Lung microvascular endothelial cell (primary cell): ENCODE results near the gene SLC6A9. TPM values are rescaled to one million over a fixed set of nuclear protein-coding genes. Genes with fewer than 3 reads are reported as not detected.

ENCODE experiments used
- DNase-seq, 2 donors: peaks; one replicate each; pipeline versions ENCODE4 v3.0.0 to v3.0.0-alpha.2; 2010; ENCODE audit warnings: low read depth in 2 of 2
- total RNA-seq: library from RNA; depleted of rRNA; stranded (reverse); fragments of >200 nt; gene quantifications from 2 replicates; pipeline ENCODE4 v1.2.1, GENCODE V29; 2014

The SLC6A9 gene
- total RNA-seq, 1 donor from 2014 or later = 0.40 TPM

DNA sequence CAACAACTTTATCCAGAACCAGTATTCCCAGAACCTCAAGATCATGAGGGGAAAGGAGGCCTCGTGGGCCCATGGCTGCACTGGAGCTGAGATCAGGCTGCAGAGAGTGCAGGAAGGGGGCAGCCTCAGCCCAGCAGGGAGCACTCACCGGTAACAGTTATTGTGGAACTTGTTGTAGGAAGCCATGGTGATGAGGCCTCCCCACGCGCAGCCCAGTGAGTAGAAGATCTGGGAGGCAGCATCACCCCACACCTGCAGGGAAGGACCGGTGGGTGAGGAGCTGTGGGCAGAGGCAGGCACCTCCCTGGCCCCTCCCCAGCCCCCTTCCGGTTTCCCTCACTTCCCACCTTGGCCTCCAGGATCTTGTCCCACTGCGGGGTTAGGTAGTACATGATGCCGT, 29.1 kb downstream of the SLC6A9 start:
- DNase-seq = no peak

DNA sequence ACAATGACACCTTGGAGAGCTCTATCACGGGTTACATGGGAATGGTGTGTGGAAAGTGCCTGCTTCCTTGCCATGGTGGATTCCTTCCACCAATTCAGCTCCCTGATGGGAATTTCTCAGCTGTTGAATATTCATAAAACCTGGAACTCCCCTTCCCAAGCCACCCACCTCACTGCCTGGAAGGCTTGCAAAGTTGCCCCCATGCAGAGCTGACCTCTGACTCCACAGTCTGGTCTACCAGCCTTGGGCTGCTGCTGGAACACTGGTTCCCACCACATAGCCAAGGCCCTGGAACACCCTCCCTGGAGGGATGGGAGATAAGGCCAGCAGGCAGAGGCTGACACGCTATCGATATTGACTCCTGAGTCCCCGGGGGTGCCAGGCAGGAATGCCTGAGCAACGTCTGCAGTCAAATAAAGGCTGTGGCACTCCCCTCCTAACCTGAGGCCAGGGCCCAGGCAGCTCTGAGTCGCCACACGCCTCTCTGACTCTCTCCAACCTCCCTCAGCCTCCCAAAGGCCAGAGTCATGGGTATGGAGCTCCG, 31.1 kb downstream of the SLC6A9 start:
- DNase-seq = no peak

DNA sequence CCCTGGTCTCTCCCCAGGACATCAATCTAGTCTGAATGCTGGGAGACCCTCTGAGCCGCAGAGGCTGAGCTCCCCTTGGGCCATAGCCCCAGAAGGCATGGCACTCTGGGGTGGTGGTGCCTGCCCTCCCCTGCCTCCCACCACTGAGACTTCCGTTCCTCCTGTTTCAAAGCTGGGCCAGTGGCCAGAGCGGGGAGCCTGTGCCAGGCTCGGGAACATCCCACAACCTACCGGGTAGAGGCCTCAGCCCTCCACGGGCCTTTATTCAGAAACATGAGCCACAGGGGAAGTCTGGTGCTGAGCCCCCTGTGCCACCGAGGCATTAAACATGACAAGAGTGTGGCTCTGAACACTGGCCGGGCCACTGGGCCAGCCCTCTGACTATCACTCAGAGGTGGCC, 31.8 kb downstream of the SLC6A9 start:
- no peak for DNase-seq

DNA sequence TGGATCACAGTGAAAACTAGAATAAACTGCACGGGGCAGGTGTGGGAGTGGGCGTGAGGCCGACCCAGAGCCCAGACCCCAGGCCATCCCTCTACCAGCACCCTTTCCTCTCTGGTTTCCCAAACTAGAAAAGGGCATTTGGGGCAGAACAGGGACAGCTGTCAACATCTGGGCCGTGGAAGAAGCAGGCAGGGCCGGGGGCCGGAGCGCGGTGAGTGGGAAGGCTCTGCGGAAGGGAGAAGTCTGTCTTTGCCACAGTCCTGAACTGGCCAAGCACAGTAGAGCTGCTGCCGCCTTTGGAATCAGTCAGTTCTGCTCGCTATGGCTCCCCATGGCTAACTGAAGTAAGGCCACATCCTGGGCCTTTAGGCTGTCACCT, 33.3 kb downstream of the SLC6A9 start:
- DNase-seq = no peak

DNA sequence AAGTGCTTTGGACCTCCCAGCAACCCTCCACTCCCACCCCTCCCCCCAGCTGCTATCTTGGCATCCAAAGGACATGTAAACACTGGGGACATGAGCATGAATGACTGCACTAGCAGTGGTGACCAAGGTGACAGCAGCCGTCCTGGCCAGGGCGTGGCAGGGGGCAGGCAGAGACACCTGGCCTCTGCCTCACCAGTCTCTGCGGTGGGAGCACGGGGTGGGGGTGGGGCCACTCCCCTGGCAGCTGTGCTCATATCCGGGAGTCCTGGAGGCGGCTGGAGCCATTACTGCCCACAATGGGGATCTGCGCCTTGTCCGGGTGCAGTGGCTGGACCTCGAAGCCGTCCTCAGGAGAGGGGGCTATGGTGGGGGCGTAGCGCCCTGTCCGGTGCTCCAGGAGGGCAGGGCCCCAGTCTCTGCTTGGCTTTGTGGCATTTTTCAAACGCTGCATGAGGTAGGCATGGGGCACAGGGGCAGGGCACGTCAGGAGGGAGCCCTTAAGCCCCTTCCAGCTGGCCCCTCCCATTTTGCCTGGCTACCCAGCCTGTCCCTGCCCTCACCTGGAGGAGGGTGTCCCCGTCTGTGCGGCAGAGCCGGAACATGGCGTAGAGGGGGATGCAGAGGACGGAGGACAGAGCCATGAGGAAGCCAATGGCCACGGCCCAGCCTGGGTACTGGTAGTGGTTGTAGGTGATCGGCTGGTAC, 33.8 kb downstream of the SLC6A9 start:
- DNase-seq = no peak

DNA sequence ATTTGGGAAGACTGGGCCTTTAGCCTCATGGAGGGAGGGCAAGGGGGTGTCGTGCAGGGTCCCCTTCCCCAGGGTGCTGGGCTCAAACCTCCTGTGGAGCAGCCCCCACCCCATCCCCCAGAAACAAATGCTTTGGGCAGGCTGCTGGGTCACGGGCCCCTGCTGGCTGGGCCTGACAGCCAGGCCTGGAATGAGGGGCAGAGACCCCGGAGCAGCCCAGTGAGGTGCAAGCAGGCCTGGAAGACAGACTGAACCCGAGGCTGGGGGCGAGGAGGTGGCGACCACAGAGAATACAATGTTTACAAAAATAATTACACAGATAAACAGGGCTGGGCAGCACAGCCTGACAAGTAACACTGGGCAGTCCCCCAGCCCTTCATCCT, 34.5 kb downstream of the SLC6A9 start:
- DNase-seq = no peak

DNA sequence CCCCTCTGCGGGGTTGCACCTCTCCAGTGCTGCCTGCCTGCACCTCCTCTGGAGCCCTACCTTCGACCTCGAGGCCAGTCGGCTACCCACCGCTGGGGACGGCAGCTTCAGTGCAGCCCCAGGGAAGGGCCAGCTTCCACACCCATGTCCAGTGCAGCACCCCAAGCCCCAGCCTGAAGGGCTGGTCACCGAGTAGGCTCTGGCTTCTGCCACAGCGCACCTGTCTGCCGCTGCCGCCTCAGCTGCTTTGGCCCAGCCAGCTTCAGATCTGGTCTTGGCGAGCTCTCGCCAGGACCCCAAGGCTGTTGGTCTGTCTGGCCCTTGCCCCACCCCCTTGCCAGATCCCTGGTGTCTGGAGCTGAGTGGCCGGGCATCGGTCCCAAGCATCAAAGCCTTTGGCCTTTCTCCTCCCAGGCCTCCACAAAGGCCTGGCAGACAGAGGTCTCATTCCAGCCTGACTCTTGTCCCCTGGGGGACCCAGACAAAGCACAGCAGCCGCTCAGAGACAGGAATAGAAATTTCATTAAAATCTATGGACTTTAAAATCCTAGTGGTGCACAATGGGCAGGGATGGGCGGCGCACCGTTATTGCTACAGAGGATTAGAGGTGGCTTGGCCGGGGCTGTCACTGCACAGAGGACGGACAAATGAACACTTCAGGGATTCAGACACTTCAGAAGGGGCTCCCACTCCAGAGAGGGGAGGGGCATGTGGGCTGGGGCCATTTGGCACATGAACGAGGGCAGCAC, 35.1 kb downstream of the SLC6A9 start:
- DNase-seq = no peak

DNA sequence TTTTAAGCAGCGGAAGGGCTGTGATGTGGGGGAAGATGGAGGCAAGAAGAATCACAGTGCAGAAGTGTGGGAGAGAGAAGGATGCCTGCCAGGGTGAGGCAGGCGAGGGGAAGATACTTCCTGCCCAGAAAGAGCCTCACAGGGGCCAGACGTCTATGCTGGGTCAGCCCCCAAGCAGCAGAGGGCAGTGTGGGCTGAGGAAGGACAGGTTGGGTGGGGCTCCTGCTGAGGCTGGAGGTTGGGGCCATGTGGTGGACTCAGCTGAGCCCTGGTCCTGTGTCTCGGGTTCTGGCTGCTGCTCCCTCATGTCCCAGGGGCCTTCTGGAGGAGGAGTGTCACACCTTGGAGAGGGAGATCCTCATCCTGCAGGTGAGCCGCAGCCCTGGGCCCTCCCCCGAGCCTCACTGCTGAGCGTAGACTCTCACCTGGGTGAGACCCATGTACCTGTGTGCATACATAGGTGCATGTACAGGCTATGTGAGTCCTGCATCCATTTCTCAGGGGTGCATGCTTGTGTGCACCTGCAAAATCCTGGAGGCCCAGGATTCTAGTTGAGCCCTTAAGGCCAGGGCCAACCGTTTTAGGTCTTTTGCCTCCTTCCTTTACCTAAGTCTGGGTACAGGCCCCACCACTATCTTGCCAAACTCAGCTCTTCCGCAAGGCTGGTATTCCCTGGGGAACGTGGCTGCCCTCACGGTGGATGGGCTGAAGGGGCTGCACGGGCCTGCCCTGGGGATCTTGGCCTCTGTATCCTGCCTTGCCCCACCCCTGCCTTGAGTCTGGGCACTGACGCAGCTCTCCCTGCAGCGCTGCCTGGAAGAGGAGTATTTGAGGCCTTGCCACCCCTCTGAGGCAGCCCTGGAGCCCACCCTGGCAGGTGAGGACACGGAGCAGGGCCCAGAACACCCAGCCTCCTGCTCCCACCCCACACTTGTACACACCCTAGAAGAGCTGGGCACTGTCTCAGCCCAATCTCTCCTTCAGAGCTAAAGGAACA, 36.2 kb downstream of the SLC6A9 start:
- no peak for DNase-seq

DNA sequence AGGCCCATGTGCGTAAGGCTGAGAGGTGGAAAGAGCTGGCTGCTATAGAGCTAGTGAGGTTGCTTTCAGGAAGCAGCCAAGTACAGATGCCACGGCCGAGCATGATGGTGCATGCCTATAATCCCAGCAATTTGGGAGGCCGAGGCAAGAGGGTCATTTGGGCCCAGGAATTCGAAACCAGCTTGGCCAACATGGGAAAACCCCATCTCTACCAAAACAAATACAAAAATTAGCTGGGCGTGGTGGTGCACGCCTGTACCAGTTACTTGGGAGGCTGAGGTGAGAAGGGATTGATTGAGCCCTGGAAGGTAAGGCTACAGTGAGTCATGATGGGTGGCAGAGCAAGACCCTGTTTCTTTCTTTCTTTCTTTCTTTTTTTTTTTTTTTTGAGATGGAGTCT, 37.2 kb downstream of the SLC6A9 start:
- DNase-seq = no peak

DNA sequence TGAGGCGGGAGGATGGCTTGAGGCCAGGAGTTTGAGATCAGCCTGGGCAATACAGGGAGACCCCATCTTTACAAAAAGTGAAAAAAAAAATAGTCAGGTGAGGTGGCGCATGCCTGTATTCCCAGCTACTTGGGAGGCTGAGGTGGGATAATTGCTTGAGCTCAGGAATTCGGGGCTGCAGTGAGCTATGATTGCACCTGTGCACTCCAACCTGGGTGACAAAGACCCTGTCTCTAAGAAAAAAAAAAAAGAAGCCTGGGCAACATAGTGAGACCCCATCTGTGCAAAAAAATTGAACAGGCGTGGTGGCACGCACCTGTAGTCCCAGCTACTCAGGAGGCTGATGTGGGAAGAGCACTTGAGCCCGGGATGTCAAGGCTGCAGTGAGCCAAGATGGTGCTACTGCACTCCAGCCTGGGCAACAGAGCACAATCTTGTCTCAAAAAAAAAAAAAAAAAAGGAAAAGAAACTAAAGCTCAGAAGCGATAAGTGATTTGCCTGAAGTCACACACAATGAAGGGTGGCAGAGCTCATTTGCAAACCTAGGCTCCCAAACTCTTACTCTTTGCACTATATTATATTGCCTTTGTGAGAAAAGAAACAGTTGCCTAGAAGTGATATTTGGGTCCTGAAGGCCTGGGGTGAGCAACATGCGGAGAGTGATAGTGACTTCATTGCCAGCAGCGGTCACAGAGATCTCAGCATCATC, 37.9 kb downstream of the SLC6A9 start:
- no peak for DNase-seq

DNA sequence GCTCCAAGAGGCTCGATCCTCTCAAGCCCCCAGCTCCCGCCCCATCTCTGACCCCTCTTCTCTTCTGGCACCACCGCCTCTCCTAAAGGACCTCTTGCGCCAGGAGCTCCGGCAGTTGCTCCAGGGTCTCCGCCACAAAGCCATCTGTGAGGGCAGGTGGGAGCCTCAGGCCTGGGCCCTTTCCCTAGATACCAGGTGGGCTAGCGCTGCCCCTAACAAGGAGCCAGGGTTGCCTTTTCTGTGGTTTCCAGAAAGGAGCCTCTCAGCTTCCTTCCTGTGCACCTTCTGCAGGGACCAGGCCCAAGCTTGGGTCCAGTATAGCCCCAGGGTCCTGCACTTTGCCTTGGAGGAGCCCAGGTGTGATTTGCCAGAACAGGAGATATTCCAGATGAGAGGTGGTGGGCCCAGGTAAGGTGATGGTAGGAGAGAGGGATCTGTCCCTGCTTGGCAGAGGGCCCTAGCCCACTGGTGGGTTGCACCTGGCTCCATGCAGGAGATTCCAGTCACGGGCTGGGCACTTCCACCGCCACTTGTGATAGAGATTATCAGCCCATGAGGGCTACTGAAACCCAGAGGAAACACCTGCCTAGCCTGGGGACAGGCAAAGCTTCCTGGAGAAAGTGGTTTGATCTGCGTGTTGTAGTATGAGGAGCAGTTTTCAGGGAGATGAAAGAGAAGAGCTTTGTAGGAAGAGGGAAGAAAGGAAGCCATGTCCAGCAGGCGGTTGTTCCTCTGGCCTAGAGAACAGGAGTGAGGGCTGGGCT, 38.8 kb downstream of the SLC6A9 start:
- DNase-seq = no peak

DNA sequence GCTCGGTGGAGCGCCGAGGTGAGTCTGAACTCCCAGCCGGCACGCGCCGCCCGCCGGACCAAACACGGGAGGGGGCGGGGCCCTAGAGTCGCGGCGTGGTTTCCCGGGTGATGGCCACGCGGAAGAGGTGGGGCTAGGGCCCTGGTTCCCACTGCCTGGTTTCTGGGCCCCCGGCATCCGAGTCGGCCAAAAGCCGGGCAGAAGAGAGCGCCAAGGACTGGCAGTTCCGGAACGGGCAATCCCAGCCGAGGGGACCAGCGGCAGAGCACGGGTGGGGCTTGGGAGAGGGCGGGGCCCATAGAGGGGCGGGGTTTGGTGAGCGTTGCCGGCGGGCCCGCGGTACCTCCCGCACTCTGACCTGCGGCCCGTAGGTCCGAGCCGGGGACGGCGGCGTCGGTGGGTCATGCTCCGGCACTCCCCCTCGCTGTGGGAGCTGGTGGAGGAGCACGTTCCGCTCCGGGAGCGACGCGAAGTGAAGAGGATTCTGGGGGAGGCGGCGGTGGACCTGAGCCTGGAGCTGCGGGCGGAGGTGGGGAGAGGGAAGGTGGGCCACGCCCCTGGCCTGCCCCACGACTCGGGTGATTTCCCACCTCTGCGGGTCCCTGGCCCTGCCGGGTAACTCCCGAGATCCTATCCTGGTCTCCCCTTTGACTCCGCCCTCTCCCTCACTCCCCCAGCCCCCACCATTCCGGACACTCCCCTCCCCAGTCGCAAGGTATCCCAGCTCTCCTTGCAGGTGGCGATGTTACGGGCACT, 39.6 kb downstream of the SLC6A9 start, which contains the start of gene CCDC24:
CCDC24 (plus strand) TSS at position 124 of the 756 bp plus-strand sequence; CDS start at position 404, 280 bp downstream.
- peak; percentile 47 to 52 for DNase-seq

DNA sequence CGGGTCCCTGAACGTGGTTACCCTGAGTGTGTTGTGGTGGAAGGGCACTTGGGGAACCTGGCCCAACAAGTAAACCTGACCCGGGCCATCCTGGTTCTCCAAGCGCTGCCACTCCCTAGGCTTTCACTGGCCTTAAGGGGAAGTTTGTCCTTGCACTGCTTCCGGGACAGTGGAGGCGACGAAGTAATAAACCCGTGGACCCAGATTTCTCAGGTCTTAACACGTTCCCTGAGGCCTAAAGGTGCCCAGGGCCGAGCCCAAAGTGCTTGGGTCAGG, 40.1 kb downstream of the SLC6A9 start:
- DNase-seq = no peak

DNA sequence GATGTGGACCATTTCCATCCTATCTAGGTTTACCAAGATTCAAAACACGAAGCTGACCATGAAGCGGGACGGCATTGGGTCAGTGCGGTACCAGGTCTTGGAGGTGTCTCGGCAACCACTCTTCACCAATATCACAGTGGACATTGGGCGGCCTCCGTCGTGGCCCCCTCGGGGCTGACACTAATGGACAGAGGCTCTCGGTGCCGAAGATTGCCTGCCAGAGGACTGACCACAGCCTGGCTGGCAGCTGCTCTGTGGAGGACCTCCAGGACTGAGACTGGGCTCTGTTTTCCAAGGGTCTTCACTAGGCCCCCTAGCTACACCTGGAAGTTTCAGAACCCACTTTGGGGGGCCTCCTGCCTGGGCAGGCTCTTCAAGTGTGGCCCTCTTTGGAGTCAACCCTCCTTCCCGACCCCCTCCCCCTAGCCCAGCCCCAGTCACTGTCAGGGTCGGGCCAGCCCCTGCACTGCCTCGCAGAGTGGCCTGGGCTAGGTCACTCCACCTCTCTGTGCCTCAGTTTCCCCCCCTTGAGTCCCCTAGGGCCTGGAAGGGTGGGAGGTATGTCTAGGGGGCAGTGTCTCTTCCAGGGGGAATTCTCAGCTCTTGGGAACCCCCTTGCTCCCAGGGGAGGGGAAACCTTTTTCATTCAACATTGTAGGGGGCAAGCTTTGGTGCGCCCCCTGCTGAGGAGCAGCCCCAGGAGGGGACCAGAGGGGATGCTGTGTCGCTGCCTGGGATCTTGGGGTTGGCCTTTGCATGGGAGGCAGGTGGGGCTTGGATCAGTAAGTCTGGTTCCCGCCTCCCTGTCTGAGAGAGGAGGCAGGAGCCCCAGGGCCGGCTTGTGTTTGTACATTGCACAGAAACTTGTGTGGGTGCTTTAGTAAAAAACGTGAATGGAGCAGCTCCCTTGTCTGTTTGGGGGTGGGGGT, 40.7 kb downstream of the SLC6A9 start:
- DNase-seq = no peak

DNA sequence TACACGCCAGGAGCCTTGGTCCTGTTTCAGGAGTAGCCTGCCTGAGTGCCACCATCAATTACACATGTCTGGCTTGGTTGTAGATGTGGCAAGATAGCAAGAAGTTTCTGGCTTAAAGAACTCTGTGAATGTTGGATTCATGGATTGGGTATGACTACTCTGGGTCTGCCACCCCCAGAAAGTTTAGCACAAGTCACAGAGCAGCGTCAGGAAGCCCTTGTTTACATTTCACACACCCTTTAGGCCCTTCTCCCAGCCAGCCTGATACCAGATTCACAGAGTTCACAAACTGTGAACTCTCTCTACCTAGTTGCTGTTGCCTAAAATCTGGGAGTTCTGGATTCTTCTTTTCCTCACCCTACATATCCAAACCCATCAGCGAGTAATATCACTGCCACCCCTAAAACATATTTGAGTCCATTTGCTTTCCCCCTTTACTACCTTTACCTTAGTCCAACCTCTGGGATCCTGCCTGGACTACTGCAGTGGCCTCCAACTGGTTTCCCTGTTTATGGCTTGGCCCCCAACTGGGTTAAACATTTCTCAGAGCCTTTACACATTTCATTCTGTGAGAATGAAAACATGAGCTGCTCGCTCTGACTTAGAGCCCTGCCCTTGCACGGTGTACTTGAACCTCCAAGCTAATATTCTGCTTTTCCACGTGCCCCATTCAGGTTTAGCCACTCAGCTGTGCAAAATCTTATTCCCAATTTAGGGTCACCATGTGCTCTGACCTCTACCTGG, 43.9 kb downstream of the SLC6A9 start:
- DNase-seq = no peak

DNA sequence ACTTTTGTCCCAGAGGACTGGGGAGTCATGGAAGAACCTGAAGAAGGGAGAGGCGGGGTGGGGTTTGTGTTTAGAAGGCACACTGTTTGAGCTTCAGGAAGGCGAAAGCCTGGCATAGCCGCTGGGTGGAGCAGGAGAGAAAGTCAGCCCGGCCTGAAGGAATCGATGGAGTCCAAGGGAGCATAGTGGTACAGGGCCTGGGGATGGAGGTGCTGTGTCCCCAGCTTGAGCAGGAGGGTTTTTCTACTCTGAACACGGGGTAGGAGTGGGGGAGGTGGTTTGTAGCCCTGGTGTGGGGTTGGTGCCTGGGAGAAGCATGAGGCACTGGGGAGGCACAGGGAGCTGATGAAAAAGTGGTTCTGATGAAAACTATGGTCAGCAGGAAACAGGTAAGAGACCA, 44.5 kb downstream of the SLC6A9 start:
- no peak for DNase-seq

DNA sequence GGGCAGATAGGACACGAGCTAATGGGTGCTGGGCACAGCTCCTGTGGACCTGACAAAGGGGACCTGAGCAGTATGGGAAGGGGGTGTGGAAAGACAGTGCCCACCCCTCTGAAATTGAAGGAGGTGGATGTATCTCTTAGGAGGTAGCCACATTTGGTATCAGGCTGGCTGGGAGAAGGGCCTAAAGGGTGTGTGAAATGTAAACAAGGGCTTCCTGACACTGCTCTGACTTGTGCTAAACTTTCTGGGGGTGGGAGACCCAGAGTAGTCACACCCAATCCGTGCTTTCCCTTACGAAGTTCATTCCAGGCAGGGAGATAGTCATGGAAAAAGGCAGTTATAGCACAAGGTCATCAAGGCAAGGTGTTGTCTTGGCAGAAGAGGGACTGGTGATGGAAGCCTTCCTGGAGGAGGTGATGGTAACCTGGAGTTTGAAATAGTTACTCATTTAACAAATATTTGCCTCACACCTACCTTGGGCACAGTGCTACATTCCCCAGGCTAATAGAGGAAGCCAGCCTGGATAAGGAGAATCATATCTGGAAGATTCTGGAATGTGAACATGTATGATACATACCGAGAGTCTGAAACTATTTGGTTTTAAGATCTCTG, 45.2 kb downstream of the SLC6A9 start:
- DNase-seq = no peak

DNA sequence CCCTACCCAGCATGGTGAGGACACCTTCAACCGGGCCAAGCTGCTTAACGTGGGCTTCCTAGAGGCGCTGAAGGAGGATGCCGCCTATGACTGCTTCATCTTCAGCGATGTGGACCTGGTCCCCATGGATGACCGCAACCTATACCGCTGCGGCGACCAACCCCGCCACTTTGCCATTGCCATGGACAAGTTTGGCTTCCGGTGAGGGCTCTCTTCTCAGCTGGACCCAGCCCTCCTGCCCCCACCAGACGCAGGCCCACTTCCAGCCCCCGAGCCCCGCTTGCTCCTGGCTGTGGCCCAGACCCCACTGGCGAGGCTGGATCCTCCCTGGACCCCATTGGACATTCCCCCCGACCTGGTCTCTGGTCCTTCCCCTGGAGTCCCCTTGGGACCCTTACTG, 46.4 kb downstream of the SLC6A9 start:
- DNase-seq = no peak
